Measurements from ENCODE around the gene CLPTM1L.

DNA sequence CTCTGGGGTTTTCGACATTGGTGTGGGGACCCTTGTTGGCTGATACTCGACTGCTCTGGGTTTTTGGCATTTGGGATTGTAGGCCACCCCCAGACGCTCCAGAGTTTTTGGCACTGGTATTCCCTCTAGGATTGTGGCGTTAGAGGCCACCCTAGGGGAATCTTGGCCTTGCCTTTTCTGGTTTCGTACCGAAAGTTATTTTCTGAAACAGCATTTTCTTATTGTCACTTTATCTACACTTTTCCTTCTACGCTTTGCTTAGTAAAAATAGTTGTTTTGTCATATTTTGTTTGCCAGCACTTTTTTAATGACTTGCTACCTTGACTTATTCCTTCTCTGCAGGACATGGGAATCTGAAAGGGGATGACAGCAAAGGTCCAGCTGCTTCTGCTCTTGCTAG lies 25.1 kb upstream of the CLPTM1L start:
- TF ChIP-seq, protein P1, sequence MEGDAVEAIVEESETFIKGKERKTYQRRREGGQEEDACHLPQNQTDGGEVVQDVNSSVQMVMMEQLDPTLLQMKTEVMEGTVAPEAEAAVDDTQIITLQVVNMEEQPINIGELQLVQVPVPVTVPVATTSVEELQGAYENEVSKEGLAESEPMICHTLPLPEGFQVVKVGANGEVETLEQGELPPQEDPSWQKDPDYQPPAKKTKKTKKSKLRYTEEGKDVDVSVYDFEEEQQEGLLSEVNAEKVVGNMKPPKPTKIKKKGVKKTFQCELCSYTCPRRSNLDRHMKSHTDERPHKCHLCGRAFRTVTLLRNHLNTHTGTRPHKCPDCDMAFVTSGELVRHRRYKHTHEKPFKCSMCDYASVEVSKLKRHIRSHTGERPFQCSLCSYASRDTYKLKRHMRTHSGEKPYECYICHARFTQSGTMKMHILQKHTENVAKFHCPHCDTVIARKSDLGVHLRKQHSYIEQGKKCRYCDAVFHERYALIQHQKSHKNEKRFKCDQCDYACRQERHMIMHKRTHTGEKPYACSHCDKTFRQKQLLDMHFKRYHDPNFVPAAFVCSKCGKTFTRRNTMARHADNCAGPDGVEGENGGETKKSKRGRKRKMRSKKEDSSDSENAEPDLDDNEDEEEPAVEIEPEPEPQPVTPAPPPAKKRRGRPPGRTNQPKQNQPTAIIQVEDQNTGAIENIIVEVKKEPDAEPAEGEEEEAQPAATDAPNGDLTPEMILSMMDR (conservative IDR thresholded peaks at IDR 0.05; ENCODE audit: low read length) = no peak
- TF ChIP-seq EZH2phosphoT487 (IDR thresholded peaks at IDR 0.05; ENCODE audit: borderline replicate concordance) = no peak

Measured in Loucy (cell line).